HK-2 (cell line): ENCODE results near the gene C22orf39.

Experiments used
- DNase-seq: peaks from one replicate; pipeline ENCODE4 v3.0.0-alpha.2; 2018; ENCODE audit not compliant: unreplicated experiment

The C22orf39 gene

GRCh38 chr22:19477321-19478044 is 30.0 kb upstream of the C22orf39 start:
- no peak for DNase-seq

- DNase-seq, result no peak
Observed at GRCh38 chr22:19476023-19476422, 28.5 kb upstream of the C22orf39 start.

- DNase-seq, result no peak
Observed at GRCh38 chr22:19473578-19473977, 26.1 kb upstream of the C22orf39 start.

GRCh38 chr22:19472233-19472632 is 24.7 kb upstream of the C22orf39 start:
- no peak for DNase-seq

GRCh38 chr22:19471572-19471971 is 24.1 kb upstream of the C22orf39 start:
- no peak for DNase-seq

GRCh38 chr22:19470010-19470409 is 22.5 kb upstream of the C22orf39 start:
- DNase-seq, result no peak

GRCh38 chr22:19469421-19469820 is 21.9 kb upstream of the C22orf39 start:
- no peak for DNase-seq

GRCh38 chr22:19467912-19468311 is 20.4 kb upstream of the C22orf39 start:
- no peak for DNase-seq

GRCh38 chr22:19466848-19467752 is 19.6 kb upstream of the C22orf39 start:
- no peak for DNase-seq

GRCh38 chr22:19466126-19466716 is 18.7 kb upstream of the C22orf39 start:
- DNase-seq, result no peak

GRCh38 chr22:19464975-19465374 is 17.5 kb upstream of the C22orf39 start:
- no peak for DNase-seq

GRCh38 chr22:19464546-19464945 is 17.0 kb upstream of the C22orf39 start:
- no peak for DNase-seq

GRCh38 chr22:19463491-19464469 is 16.3 kb upstream of the C22orf39 start:
- DNase-seq, result no peak

GRCh38 chr22:19463008-19463407 is 15.5 kb upstream of the C22orf39 start:
- DNase-seq, result no peak

GRCh38 chr22:19461506-19461905 is 14.0 kb upstream of the C22orf39 start:
- no peak for DNase-seq

GRCh38 chr22:19460036-19460435 is 12.5 kb upstream of the C22orf39 start:
- no peak for DNase-seq

GRCh38 chr22:19457828-19458428 is 10.4 kb upstream of the C22orf39 start:
- no peak for DNase-seq

GRCh38 chr22:19456541-19456940 is 9.0 kb upstream of the C22orf39 start:
- DNase-seq, result no peak

- DNase-seq, result no peak
Observed at GRCh38 chr22:19455585-19456370, 8.3 kb upstream of the C22orf39 start.

- DNase-seq, result no peak
Observed at GRCh38 chr22:19455033-19455432, 7.5 kb upstream of the C22orf39 start.
